ENCODE data around the gene PROSER2.

PROSER2 gene

DNA sequence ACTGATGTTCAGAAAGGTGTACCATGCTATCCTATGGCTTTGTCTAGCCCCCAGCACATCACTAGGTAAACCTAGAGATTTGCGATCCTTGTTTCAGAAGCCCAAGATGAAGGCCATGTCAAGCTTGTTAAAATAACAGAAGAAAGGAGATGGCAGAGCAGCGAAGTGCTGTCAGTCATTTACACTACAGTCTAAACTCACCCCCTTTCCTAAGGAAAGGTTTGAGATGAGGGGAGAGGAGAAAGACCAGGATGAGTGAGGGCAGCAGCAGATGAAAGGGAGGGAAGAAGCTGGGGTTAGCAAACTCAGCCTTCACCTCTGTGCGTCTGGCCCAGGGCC lies 74.8 kb downstream of the PROSER2 start:
- Histone ChIP-seq H3F3A (ENCODE audit: insufficient read depth) (no peaks in the 10 kb centered on the region), H3K9ac (ENCODE audit: low read length) (no peak overlapping the region), H3K79me2 (ENCODE audit: insufficient read depth, low read length) (no peaks in the 10 kb centered on the region), H4K20me1 (ENCODE audit: low read depth, low read length) (no peaks in the 10 kb centered on the region), H2AFZ (ENCODE audit: low read depth, low read length, severe bottlenecking) (no peak overlapping the region), H3K4me3 (ENCODE audit: insufficient read depth, low read length, poor library complexity, severe bottlenecking) (no peak overlapping the region), H3K9me3 (ENCODE audit: insufficient read depth, low read length) (no peaks in the 10 kb centered on the region), H3K27ac (ENCODE audit: low read depth, low read length) (no peak overlapping the region), H3K36me3 (ENCODE audit: low read length) (no peaks in the 10 kb centered on the region), H3K4me2 (ENCODE audit: low read depth, low read length, poor library complexity, severe bottlenecking) (no peak overlapping the region), H3K9me2 (replicated peaks; ENCODE audit: insufficient read depth, low read length) (no peaks in the 10 kb centered on the region), H3K27me3 (ENCODE audit: low read length) (no peaks in the 10 kb centered on the region)
- TF ChIP-seq EZH2phosphoT487 (conservative IDR thresholded peaks at IDR 0.05; ENCODE audit: low read length): no peak
- TF ChIP-seq, protein P1, sequence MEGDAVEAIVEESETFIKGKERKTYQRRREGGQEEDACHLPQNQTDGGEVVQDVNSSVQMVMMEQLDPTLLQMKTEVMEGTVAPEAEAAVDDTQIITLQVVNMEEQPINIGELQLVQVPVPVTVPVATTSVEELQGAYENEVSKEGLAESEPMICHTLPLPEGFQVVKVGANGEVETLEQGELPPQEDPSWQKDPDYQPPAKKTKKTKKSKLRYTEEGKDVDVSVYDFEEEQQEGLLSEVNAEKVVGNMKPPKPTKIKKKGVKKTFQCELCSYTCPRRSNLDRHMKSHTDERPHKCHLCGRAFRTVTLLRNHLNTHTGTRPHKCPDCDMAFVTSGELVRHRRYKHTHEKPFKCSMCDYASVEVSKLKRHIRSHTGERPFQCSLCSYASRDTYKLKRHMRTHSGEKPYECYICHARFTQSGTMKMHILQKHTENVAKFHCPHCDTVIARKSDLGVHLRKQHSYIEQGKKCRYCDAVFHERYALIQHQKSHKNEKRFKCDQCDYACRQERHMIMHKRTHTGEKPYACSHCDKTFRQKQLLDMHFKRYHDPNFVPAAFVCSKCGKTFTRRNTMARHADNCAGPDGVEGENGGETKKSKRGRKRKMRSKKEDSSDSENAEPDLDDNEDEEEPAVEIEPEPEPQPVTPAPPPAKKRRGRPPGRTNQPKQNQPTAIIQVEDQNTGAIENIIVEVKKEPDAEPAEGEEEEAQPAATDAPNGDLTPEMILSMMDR (IDR thresholded peaks at IDR 0.05; ENCODE audit: insufficient read depth, low read length, poor library complexity, severe bottlenecking): no peak

DNA sequence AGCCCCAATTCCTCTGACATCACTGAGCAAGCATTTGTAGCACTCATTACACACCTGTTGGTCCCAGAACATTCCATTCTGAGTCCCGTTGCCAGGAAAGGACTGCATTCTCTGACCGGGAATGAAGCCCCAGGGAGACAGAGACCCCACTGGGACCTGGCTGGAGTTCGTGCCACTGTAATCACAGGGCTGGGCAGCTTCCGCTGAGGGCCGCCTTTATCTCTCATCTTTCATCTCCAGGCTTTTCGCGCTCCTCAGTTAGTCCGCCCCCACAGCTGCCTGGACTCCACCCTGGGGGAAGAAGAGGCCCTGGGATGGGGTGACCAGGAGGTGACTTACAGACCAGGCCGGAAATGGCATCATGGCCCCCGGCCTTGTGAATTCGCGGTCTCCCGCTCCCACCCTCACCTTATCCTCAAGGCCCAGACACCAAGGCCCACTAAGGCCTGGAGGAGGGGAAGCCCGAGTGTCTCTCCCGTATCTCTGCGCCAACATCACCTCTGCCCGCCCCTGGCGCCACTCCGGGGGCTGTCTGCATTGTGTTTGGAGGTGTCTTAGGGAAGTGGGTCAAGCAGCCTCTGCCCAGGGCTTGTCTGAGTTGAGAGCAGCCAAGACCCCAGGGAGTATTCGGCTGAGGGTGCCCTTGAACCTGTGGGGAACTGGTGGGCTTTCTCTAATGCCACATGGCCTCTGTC lies 75.4 kb downstream of the PROSER2 start:
- no peak overlapping the region for H3K4me3 ChIP-seq (ENCODE audit: insufficient read depth, low read length, poor library complexity, severe bottlenecking)
- H3F3A ChIP-seq (ENCODE audit: insufficient read depth): no peaks in the 10 kb centered on the region
- H3K36me3 ChIP-seq (ENCODE audit: low read length): no peaks in the 10 kb centered on the region
- TF ChIP-seq, protein P1 (IDR thresholded peaks at IDR 0.05; ENCODE audit: insufficient read depth, low read length, poor library complexity, severe bottlenecking): no peak
- H3K4me2 ChIP-seq (ENCODE audit: low read depth, low read length, poor library complexity, severe bottlenecking): no peak overlapping the region
- no peaks in the 10 kb centered on the region for H3K9me3 ChIP-seq (ENCODE audit: insufficient read depth, low read length)
- H3K27ac ChIP-seq (ENCODE audit: low read depth, low read length): no peak overlapping the region
- no peaks in the 10 kb centered on the region for H4K20me1 ChIP-seq (ENCODE audit: low read depth, low read length)
- H3K79me2 ChIP-seq (ENCODE audit: insufficient read depth, low read length): no peaks in the 10 kb centered on the region
- H3K9me2 ChIP-seq (replicated peaks; ENCODE audit: insufficient read depth, low read length): no peaks in the 10 kb centered on the region
- no peaks in the 10 kb centered on the region for H3K27me3 ChIP-seq (ENCODE audit: low read length)
- H3K9ac ChIP-seq (ENCODE audit: low read length): no peak overlapping the region
- H2AFZ ChIP-seq (ENCODE audit: low read depth, low read length, severe bottlenecking): no peak overlapping the region

DNA sequence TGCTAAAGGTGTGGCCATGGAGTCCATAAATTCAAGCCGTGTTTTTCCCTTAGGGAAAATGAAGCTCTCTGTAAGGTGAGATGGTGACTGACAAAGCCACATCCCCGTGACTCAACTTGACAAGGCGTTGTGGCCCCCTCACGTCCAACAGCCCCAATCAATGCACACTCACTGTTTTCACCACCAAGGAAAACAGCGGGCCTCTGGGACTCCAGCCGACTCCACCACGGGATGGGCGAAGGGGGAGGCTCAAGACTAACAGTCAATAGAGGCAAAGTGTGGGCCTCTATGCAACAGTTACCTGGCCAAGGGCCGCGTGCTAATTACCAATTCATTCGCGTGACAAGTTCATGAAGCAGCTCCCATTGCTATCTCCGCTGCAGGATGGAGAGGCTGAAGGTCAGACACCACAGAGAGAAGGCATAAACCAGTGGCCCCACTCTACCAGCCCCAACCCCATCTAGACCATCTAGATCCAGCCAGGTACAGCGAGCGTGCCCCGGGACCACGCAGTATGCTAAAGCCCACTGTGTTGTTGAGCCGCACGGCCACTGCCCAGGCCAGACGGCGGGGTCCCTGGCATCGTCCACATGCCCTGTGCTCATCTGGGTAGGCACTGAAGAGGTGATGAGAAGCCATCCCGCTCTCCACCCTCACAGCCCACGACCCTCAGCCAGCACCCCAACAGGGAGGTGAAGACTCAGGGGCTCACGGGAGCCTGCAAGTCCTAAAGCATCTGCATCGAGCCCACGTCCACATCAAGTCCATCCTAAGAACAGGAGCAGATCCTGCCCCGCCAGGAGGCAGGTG lies 76.1 kb downstream of the PROSER2 start:
- no peaks in the 10 kb centered on the region for H3K9me3 ChIP-seq (ENCODE audit: insufficient read depth, low read length)
- H3K36me3 ChIP-seq (ENCODE audit: low read length): no peaks in the 10 kb centered on the region
- no peaks in the 10 kb centered on the region for H4K20me1 ChIP-seq (ENCODE audit: low read depth, low read length)
- H3K4me3 ChIP-seq (ENCODE audit: insufficient read depth, low read length, poor library complexity, severe bottlenecking): no peak overlapping the region
- H3K9ac ChIP-seq (ENCODE audit: low read length): no peak overlapping the region
- no peak overlapping the region for H3K27ac ChIP-seq (ENCODE audit: low read depth, low read length)
- no peaks in the 10 kb centered on the region for H3K9me2 ChIP-seq (replicated peaks; ENCODE audit: insufficient read depth, low read length)
- no peak overlapping the region for H3K4me2 ChIP-seq (ENCODE audit: low read depth, low read length, poor library complexity, severe bottlenecking)
- TF ChIP-seq, protein P1 (IDR thresholded peaks at IDR 0.05; ENCODE audit: insufficient read depth, low read length, poor library complexity, severe bottlenecking): no peak
- no peak for TF ChIP-seq EZH2phosphoT487 (conservative IDR thresholded peaks at IDR 0.05; ENCODE audit: low read length)
- no peaks in the 10 kb centered on the region for H3K27me3 ChIP-seq (ENCODE audit: low read length)
- H3F3A ChIP-seq (ENCODE audit: insufficient read depth): no peaks in the 10 kb centered on the region
- no peaks in the 10 kb centered on the region for H3K79me2 ChIP-seq (ENCODE audit: insufficient read depth, low read length)
- H2AFZ ChIP-seq (ENCODE audit: low read depth, low read length, severe bottlenecking): no peak overlapping the region
